ENCODE results near the gene TEX14.
"Not testable (repeated sequence)": the region's sequence is repeated elsewhere in the genome, so short reads cannot be mapped to it uniquely, and the experiment has no call there.

TEX14 gene

GRCh38 chr17:58658804-58659713 lies 32.8 kb downstream of the TEX14 start:
- Histone ChIP-seq H3K27ac (ENCODE audit: low read depth, low read length) (peak overlapping the region; percentile 95), H3K27me3 (ENCODE audit: insufficient read depth, low read length) (no peaks in the 10 kb centered on the region), H3K36me3 (ENCODE audit: insufficient read depth, low read length) (no peaks in the 10 kb centered on the region), H3K79me2 (ENCODE audit: control insufficient read depth, insufficient read depth, low read length, unreplicated experiment) (no peaks in the 10 kb centered on the region), H3K4me1 (ENCODE audit: control insufficient read depth, insufficient read depth, low read length, unreplicated experiment) (peaks cover 4% of the 10 kb centered on the region), H2AFZ (ENCODE audit: low read length, unreplicated experiment) (peak overlapping the region; percentile 83), H3K4me3 (ENCODE audit: low read depth, low read length) (peak overlapping the region; percentile 74)

- H3K79me2 ChIP-seq (ENCODE audit: control insufficient read depth, insufficient read depth, low read length, unreplicated experiment); H3K4me1 ChIP-seq (ENCODE audit: control insufficient read depth, insufficient read depth, low read length, unreplicated experiment); H3K4me3 ChIP-seq (ENCODE audit: low read depth, low read length); H3K27ac ChIP-seq (ENCODE audit: low read depth, low read length); H3K36me3 ChIP-seq (ENCODE audit: insufficient read depth, low read length); H3K27me3 ChIP-seq (ENCODE audit: insufficient read depth, low read length); H2AFZ ChIP-seq (ENCODE audit: low read length, unreplicated experiment): not testable (repeated sequence)
Measured at GRCh38 chr17:58657962-58658803, 33.7 kb downstream of the TEX14 start.

- H3K36me3 ChIP-seq (ENCODE audit: insufficient read depth, low read length), result no peaks in the 10 kb centered on the region
- H2AFZ ChIP-seq (ENCODE audit: low read length, unreplicated experiment), result no peak overlapping the region
- no peaks in the 10 kb centered on the region for H3K79me2 ChIP-seq (ENCODE audit: control insufficient read depth, insufficient read depth, low read length, unreplicated experiment)
- no peak overlapping the region for H3K27ac ChIP-seq (ENCODE audit: low read depth, low read length)
- H3K27me3 ChIP-seq (ENCODE audit: insufficient read depth, low read length), result no peaks in the 10 kb centered on the region
- H3K4me3 ChIP-seq (ENCODE audit: low read depth, low read length), result no peak overlapping the region
- H3K4me1 ChIP-seq (ENCODE audit: control insufficient read depth, insufficient read depth, low read length, unreplicated experiment), result peaks cover 3% of the 10 kb centered on the region
Measured at GRCh38 chr17:58648236-58648635, 43.6 kb downstream of the TEX14 start.

GRCh38 chr17:58643147-58643546 lies 48.7 kb downstream of the TEX14 start:
- H3K4me1 ChIP-seq (ENCODE audit: control insufficient read depth, insufficient read depth, low read length, unreplicated experiment), result peaks cover 18% of the 10 kb centered on the region
- no peak overlapping the region for H2AFZ ChIP-seq (ENCODE audit: low read length, unreplicated experiment)
- no peaks in the 10 kb centered on the region for H3K27me3 ChIP-seq (ENCODE audit: insufficient read depth, low read length)
- peak overlapping the region; percentile 17; the same call in 1 of the 2 replicates for H3K27ac ChIP-seq (ENCODE audit: low read depth, low read length)
- H3K4me3 ChIP-seq (ENCODE audit: low read depth, low read length), result no peak overlapping the region
- H3K79me2 ChIP-seq (ENCODE audit: control insufficient read depth, insufficient read depth, low read length, unreplicated experiment), result no peaks in the 10 kb centered on the region
- no peaks in the 10 kb centered on the region for H3K36me3 ChIP-seq (ENCODE audit: insufficient read depth, low read length)

GRCh38 chr17:58641887-58642311 lies 49.9 kb downstream of the TEX14 start:
- H3K4me1 ChIP-seq (ENCODE audit: control insufficient read depth, insufficient read depth, low read length, unreplicated experiment), result peaks cover 18% of the 10 kb centered on the region
- no peaks in the 10 kb centered on the region for H3K36me3 ChIP-seq (ENCODE audit: insufficient read depth, low read length)
- no peak overlapping the region for H3K4me3 ChIP-seq (ENCODE audit: low read depth, low read length)
- H3K79me2 ChIP-seq (ENCODE audit: control insufficient read depth, insufficient read depth, low read length, unreplicated experiment), result no peaks in the 10 kb centered on the region
- H3K27ac ChIP-seq (ENCODE audit: low read depth, low read length), result no peak overlapping the region
- H2AFZ ChIP-seq (ENCODE audit: low read length, unreplicated experiment), result no peak overlapping the region
- no peaks in the 10 kb centered on the region for H3K27me3 ChIP-seq (ENCODE audit: insufficient read depth, low read length)

- peaks cover 18% of the 10 kb centered on the region for H3K4me1 ChIP-seq (ENCODE audit: control insufficient read depth, insufficient read depth, low read length, unreplicated experiment)
- no peaks in the 10 kb centered on the region for H3K79me2 ChIP-seq (ENCODE audit: control insufficient read depth, insufficient read depth, low read length, unreplicated experiment)
- H3K4me3 ChIP-seq (ENCODE audit: low read depth, low read length), result no peak overlapping the region
- H3K27ac ChIP-seq (ENCODE audit: low read depth, low read length), result no peak overlapping the region
- no peaks in the 10 kb centered on the region for H3K36me3 ChIP-seq (ENCODE audit: insufficient read depth, low read length)
- H2AFZ ChIP-seq (ENCODE audit: low read length, unreplicated experiment), result no peak overlapping the region
- no peaks in the 10 kb centered on the region for H3K27me3 ChIP-seq (ENCODE audit: insufficient read depth, low read length)
Measured at GRCh38 chr17:58640202-58640601, 51.6 kb downstream of the TEX14 start.

GRCh38 chr17:58639681-58640080 lies 52.2 kb downstream of the TEX14 start:
- Histone ChIP-seq H3K36me3 (ENCODE audit: insufficient read depth, low read length) (no peaks in the 10 kb centered on the region), H3K27me3 (ENCODE audit: insufficient read depth, low read length) (no peaks in the 10 kb centered on the region), H3K4me1 (ENCODE audit: control insufficient read depth, insufficient read depth, low read length, unreplicated experiment) (peaks cover 18% of the 10 kb centered on the region), H3K4me3 (ENCODE audit: low read depth, low read length) (no peak overlapping the region), H2AFZ (ENCODE audit: low read length, unreplicated experiment) (no peak overlapping the region), H3K27ac (ENCODE audit: low read depth, low read length) (no peak overlapping the region), H3K79me2 (ENCODE audit: control insufficient read depth, insufficient read depth, low read length, unreplicated experiment) (no peaks in the 10 kb centered on the region)

- no peaks in the 10 kb centered on the region for H3K36me3 ChIP-seq (ENCODE audit: insufficient read depth, low read length)
- H3K4me3 ChIP-seq (ENCODE audit: low read depth, low read length), result no peak overlapping the region
- H2AFZ ChIP-seq (ENCODE audit: low read length, unreplicated experiment), result no peak overlapping the region
- H3K4me1 ChIP-seq (ENCODE audit: control insufficient read depth, insufficient read depth, low read length, unreplicated experiment), result peaks cover 10% of the 10 kb centered on the region
- H3K79me2 ChIP-seq (ENCODE audit: control insufficient read depth, insufficient read depth, low read length, unreplicated experiment), result no peaks in the 10 kb centered on the region
- H3K27me3 ChIP-seq (ENCODE audit: insufficient read depth, low read length), result no peaks in the 10 kb centered on the region
- no peak overlapping the region for H3K27ac ChIP-seq (ENCODE audit: low read depth, low read length)
Measured at GRCh38 chr17:58637011-58637570, 54.8 kb downstream of the TEX14 start.

- H3K36me3 ChIP-seq (ENCODE audit: insufficient read depth, low read length), result no peaks in the 10 kb centered on the region
- peak overlapping the region; percentile 94 for H3K27ac ChIP-seq (ENCODE audit: low read depth, low read length)
- peak overlapping the region; percentile 47 for H2AFZ ChIP-seq (ENCODE audit: low read length, unreplicated experiment)
- no peaks in the 10 kb centered on the region for H3K27me3 ChIP-seq (ENCODE audit: insufficient read depth, low read length)
- H3K79me2 ChIP-seq (ENCODE audit: control insufficient read depth, insufficient read depth, low read length, unreplicated experiment), result no peaks in the 10 kb centered on the region
- H3K4me1 ChIP-seq (ENCODE audit: control insufficient read depth, insufficient read depth, low read length, unreplicated experiment), result peaks cover 11% of the 10 kb centered on the region
- peak overlapping the region; percentile 72 for H3K4me3 ChIP-seq (ENCODE audit: low read depth, low read length)
Measured at GRCh38 chr17:58632324-58633314, 59.2 kb downstream of the TEX14 start.
